Activated T-helper 9 cell treated with anti-CD3 and anti-CD28 coated beads, Interleukin-2, amount 50 U/mL, for 16 hours (primary cell): Measurements from ENCODE around the gene MAP1LC3B2.

Experiments
- DNase-seq: peaks from one replicate; pipeline ENCODE4 v3.0.0-alpha.2; 2020; ENCODE audit warnings: low read depth

The MAP1LC3B2 gene

GRCh38 chr12:116615141-116615861, 56.1 kb downstream of the MAP1LC3B2 start:
- no peak for DNase-seq

- DNase-seq, result no peak
Observed at GRCh38 chr12:116616536-116617248, 57.5 kb downstream of the MAP1LC3B2 start.

GRCh38 chr12:116619246-116619645, 60.1 kb downstream of the MAP1LC3B2 start:
- DNase-seq, result no peak

GRCh38 chr12:116620124-116620491, 60.9 kb downstream of the MAP1LC3B2 start:
- DNase-seq, result no peak

GRCh38 chr12:116620492-116621191, 61.5 kb downstream of the MAP1LC3B2 start:
- DNase-seq, result no peak

GRCh38 chr12:116621194-116621593, 62.0 kb downstream of the MAP1LC3B2 start:
- no peak for DNase-seq

- DNase-seq, result no peak
Observed at GRCh38 chr12:116624516-116624915, 65.3 kb downstream of the MAP1LC3B2 start.

- no peak for DNase-seq
Observed at GRCh38 chr12:116626153-116626552, 67.0 kb downstream of the MAP1LC3B2 start.
